Measurements from ENCODE around the gene SASH3. TPM values are rescaled to one million over a fixed set of nuclear protein-coding genes. Genes with fewer than 3 reads are reported as not detected.

SASH3 gene
- polyA plus RNA-seq, 1 of the 3 experiments (the other 2 are of a cell fraction): not detected

DNA sequence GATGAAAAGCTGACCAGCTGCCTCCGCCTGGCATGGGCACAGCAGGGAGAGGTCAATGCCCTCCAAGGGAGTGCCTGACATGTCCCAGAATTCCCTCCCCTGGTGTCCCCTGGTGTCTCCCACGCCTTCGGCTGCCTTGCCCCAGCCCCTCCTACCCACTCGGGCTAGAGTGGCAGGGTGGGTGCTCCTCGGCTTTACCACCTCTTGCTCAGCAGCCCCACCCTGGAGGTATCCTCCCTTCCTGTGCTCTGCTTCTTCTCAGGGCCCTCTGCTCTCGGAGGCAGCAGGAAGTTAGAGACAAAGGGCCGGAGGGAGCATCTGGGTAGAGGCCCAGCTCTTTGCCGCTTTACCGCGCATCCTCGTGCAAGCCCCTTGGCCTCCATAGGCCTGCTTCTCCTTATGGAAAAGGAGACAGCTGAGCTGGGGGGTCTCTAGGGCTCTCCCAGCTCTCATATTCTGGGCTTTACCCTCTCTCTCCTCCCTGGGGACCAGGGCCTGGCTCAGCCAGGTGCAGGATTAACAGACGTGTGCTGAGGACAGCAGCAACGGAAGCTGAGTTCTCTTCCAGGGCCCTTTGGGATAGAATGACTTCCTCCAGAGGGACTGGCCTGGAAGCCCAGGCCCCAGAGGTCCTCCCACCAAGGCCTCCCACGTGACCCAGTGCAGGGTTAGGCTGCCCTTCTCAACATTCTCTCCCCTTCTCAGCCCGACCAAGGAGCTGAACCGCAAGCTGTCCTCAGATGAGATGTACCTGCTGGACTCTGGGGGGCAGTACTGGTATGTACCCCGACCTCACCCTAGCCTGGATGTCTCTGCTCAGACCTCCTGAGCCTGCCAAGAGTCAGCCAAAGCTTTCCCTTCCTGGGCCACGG lies 23.7 kb upstream of the SASH3 start:
- Histone ChIP-seq H3K27ac (ENCODE audit: low read depth in 2 of 2, low read length in 1 of 2) (no peak overlapping the region), H4K20me1 (ENCODE audit: insufficient read depth) (no peaks in the 10 kb centered on the region), H3K9me3 (no peaks in the 10 kb centered on the region), H3K9ac (no peak overlapping the region), H3K79me2 (ENCODE audit: insufficient read depth) (no peaks in the 10 kb centered on the region), H3F3A (replicated peaks; ENCODE audit: insufficient read depth) (no peaks in the 10 kb centered on the region), H2AFZ (ENCODE audit: low read depth) (no peak overlapping the region), H3K27me3 (ENCODE audit: insufficient read depth) (peaks cover 23% of the 10 kb centered on the region; the same call in 1 of the 2 replicates), H3K36me3 (replicated peaks in 1 of 2; ENCODE audit: control insufficient read depth in 1 of 2, insufficient read depth in 2 of 2, low read length in 1 of 2) (no peaks in the 10 kb centered on the region), H3K4me1 (ENCODE audit: control insufficient read depth in 1 of 2, insufficient read depth in 2 of 2, low read depth in 1 of 2, low read length in 1 of 2) (peaks cover 0 to 8% of the 10 kb centered on the region in 2 experiments; a peak in 1 of 4 replicates), H3K4me3 (ENCODE audit: low read depth in 2 of 2, low read length in 1 of 2) (no peak overlapping the region), H3K9me2 (no peaks in the 10 kb centered on the region), H3K4me2 (no peak overlapping the region)
- ChIA-PET CTCF (interaction anchor here (1.3 to 1.8 kb wide), 2 partner anchors 30 to 67 kb away, joined by 5 to 6 read pairs; no protein-coding TSS in a partner anchor), POLR2A (no interaction called here)
- 61% methylated on average over 10 of the region's 18 CpGs for WGBS (ENCODE audit: low lambda C conversion rate)
- DNase-seq: no peak
- TF ChIP-seq CTCF (IDR thresholded peaks at IDR 0.05): no peak
- no peak for TF ChIP-seq GATA2 (CRISPR knock-in tag; IDR thresholded peaks at IDR 0.05)
- no peak for TF ChIP-seq JUND (IDR thresholded peaks at IDR 0.05)
- TF ChIP-seq MEF2A (IDR thresholded peaks at IDR 0.05; ENCODE audit: borderline replicate concordance, low read depth): no peak
- TF ChIP-seq TEAD4 (IDR thresholded peaks at IDR 0.05; ENCODE audit: borderline replicate concordance, insufficient read depth): no peak
- no peak for TF ChIP-seq FOXM1 (IDR thresholded peaks at IDR 0.05; ENCODE audit: low read depth)
- no peak for TF ChIP-seq RCOR1 (IDR thresholded peaks at IDR 0.05; ENCODE audit: low read length)
- no peak for TF ChIP-seq TAF1 (IDR thresholded peaks at IDR 0.05; ENCODE audit: borderline replicate concordance, low read depth, low read length)
- TF ChIP-seq PBX3 (IDR thresholded peaks at IDR 0.05): no peak

DNA sequence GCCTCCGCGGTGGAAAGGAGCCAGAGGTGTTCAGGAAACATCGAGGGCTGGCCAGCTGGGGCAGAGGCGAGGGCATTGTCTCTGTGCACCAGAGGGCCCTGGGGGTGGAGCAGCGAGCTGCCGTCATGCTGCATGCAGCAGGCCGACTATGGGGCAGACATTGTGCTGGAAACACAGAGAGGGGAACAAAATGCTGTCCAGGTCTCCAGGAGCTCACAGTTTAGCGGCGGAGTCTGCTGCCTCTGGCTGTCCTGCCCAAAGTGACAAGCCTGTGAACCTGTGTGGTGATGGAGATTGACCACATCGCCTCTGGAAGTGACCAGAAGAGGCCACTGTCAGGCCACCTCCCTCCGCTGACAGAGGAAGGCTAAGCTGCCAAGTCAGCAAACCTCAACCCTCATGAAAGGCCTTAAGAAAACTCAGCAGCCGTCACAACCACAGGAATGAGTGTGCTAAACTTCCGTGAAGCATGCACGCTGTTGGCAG lies 20.1 kb upstream of the SASH3 start:
- POLR2A ChIA-PET: no interaction called here
- no peak overlapping the region for H3K4me2 ChIP-seq
- no peaks in the 10 kb centered on the region for H4K20me1 ChIP-seq (ENCODE audit: insufficient read depth)
- H3K4me3 ChIP-seq (ENCODE audit: low read depth in 2 of 2, low read length in 1 of 2): no peak overlapping the region
- no peak overlapping the region for H3K27ac ChIP-seq (ENCODE audit: low read depth in 2 of 2, low read length in 1 of 2)
- H3K9ac ChIP-seq: no peak overlapping the region
- no peak overlapping the region for H2AFZ ChIP-seq (ENCODE audit: low read depth)
- no peaks in the 10 kb centered on the region for H3F3A ChIP-seq (replicated peaks; ENCODE audit: insufficient read depth)
- H3K27me3 ChIP-seq (ENCODE audit: insufficient read depth): peaks cover 9% of the 10 kb centered on the region; the same call in 1 of the 2 replicates
- no peak for DNase-seq
- H3K36me3 ChIP-seq (replicated peaks in 1 of 2; ENCODE audit: control insufficient read depth in 1 of 2, insufficient read depth in 2 of 2, low read length in 1 of 2): no peaks in the 10 kb centered on the region
- no peaks in the 10 kb centered on the region for H3K9me2 ChIP-seq
- peaks cover 0 to 8% of the 10 kb centered on the region in 2 experiments; a peak in 1 of 4 replicates for H3K4me1 ChIP-seq (ENCODE audit: control insufficient read depth in 1 of 2, insufficient read depth in 2 of 2, low read depth in 1 of 2, low read length in 1 of 2)
- H3K79me2 ChIP-seq (ENCODE audit: insufficient read depth): no peaks in the 10 kb centered on the region
- WGBS (ENCODE audit: low lambda C conversion rate): 46% methylated on average over 10 of the region's 14 CpGs
- H3K9me3 ChIP-seq: no peaks in the 10 kb centered on the region
- CTCF ChIA-PET: interaction anchor here (0.6 to 1.8 kb wide), 5 partner anchors 24 to 122 kb away, joined by 3 to 6 read pairs (median 4); no protein-coding TSS in a partner anchor
- TF ChIP-seq CHD2 (IDR thresholded peaks at IDR 0.05; ENCODE audit: low read length, partially characterized antibody) (no peak), MXI1 (IDR thresholded peaks at IDR 0.05; ENCODE audit: low read depth, low read length) (no peak), FOXJ3 (CRISPR knock-in tag; IDR thresholded peaks at IDR 0.05) (no peak), NFIC (IDR thresholded peaks at IDR 0.05; ENCODE audit: borderline replicate concordance) (no peak), GABPA (IDR thresholded peaks at IDR 0.05; ENCODE audit: low read depth) (no peak), FOSL2 (IDR thresholded peaks at IDR 0.05; ENCODE audit: borderline replicate concordance, low read depth) (no peak), TCF12 (IDR thresholded peaks at IDR 0.05) (no peak), ELF1 (IDR thresholded peaks at IDR 0.05) (no peak), EZH2phosphoT487 (IDR thresholded peaks at IDR 0.05; ENCODE audit: borderline replicate concordance, low read depth) (no peak), EP300 (IDR thresholded peaks at IDR 0.05; ENCODE audit: borderline replicate concordance in 1 of 2, low read depth in 1 of 2, low read length in 1 of 2) (no peak), YY1 (IDR thresholded peaks at IDR 0.05; ENCODE audit: low read depth) (no peak), TEAD4 (IDR thresholded peaks at IDR 0.05; ENCODE audit: borderline replicate concordance, insufficient read depth) (no peak), ZBTB33 (IDR thresholded peaks at IDR 0.05; ENCODE audit: borderline replicate concordance, low read depth) (no peak), POLR2AphosphoS5 (IDR thresholded peaks at IDR 0.05; ENCODE audit: low read depth, low read length) (no peak), NRF1 (IDR thresholded peaks at IDR 0.05; ENCODE audit: low read depth, low read length) (no peak), GATA2 (CRISPR knock-in tag; IDR thresholded peaks at IDR 0.05) (no peak)
- TF ChIP-seq, protein P1, sequence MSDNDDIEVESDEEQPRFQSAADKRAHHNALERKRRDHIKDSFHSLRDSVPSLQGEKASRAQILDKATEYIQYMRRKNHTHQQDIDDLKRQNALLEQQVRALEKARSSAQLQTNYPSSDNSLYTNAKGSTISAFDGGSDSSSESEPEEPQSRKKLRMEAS (IDR thresholded peaks at IDR 0.05; ENCODE audit: low read depth): no peak
